H9 (cell line): ENCODE measurements around the gene ATG7. TPM values are rescaled to one million over a fixed set of nuclear protein-coding genes. Genes with fewer than 3 reads are reported as not detected.

Source experiments
- DNase-seq: peaks from one replicate; pipeline ENCODE4 v3.0.0-alpha.2; 2017
- H2AFZ ChIP-seq: one replicate; pipeline ENCODE4 v1.6.1; 2013; ENCODE audit warnings: mild to moderate bottlenecking, low read length, control low read depth, moderate library complexity
- H2AK5ac ChIP-seq: 2 replicates; pipeline ENCODE4 v1.6.1; 2013; ENCODE audit warnings: low read length, control low read depth, mixed read lengths; ENCODE audit not compliant: insufficient read length
- H2BK120ac ChIP-seq: one replicate; pipeline ENCODE4 v1.6.1; 2013; ENCODE audit warnings: low read depth, mild to moderate bottlenecking, low read length, control low read depth, inconsistent platforms; ENCODE audit not compliant: poor library complexity, severe bottlenecking
- H2BK12ac ChIP-seq: 2 replicates; pipeline ENCODE4 v1.6.1; 2013; ENCODE audit warnings: low read length, control low read depth, mixed read lengths, low read depth; ENCODE audit not compliant: insufficient read length
- H2BK15ac ChIP-seq: 2 replicates; pipeline ENCODE4 v1.6.1; 2013; ENCODE audit warnings: low read depth, low read length, control low read depth
- H2BK20ac ChIP-seq: one replicate; pipeline ENCODE4 v1.6.1; 2013; ENCODE audit warnings: low read depth, mild to moderate bottlenecking, low read length, control low read depth, inconsistent platforms; ENCODE audit not compliant: poor library complexity, severe bottlenecking
- H2BK5ac ChIP-seq: 2 replicates; pipeline ENCODE4 v1.6.1; 2013; ENCODE audit warnings: low read length, control low read depth, mixed read lengths; ENCODE audit not compliant: insufficient read length
- H3K14ac ChIP-seq: 2 replicates; pipeline ENCODE4 v1.6.1; 2013; ENCODE audit warnings: low read length, control low read depth; ENCODE audit not compliant: insufficient read depth
- H3K18ac ChIP-seq: 2 replicates; pipeline ENCODE4 v1.6.1; 2013; ENCODE audit warnings: low read depth, mild to moderate bottlenecking, mixed read lengths, low read length, control low read depth; ENCODE audit not compliant: insufficient read length
- H3K23ac ChIP-seq: 2 replicates; pipeline ENCODE4 v1.6.1; 2013; ENCODE audit warnings: low read length, control low read depth, mixed read lengths, low read depth; ENCODE audit not compliant: insufficient read length
- H3K23me2 ChIP-seq: 2 replicates; pipeline ENCODE4 v1.6.1; 2013; ENCODE audit warnings: low read depth, mild to moderate bottlenecking, mixed read lengths, low read length, control low read depth; ENCODE audit not compliant: insufficient read length, poor library complexity, severe bottlenecking
- H3K27ac ChIP-seq: 2 replicates; pipeline ENCODE4 v1.5.1; 2013; ENCODE audit warnings: low read length, control low read depth, mixed read lengths, low read depth; ENCODE audit not compliant: insufficient read length
- H3K27me3 ChIP-seq: 2 replicates; pipeline ENCODE4 v1.6.1; 2013; ENCODE audit warnings: low read length, control low read depth, inconsistent platforms; ENCODE audit not compliant: insufficient read depth
- H3K4ac ChIP-seq: 2 replicates; pipeline ENCODE4 v1.6.1; 2013; ENCODE audit warnings: low read depth, mild to moderate bottlenecking, control low read depth, inconsistent platforms, low read length, moderate library complexity
- H3K4me1 ChIP-seq: 2 replicates; pipeline ENCODE4 v1.6.1; 2013; ENCODE audit warnings: low read length, control low read depth, inconsistent platforms; ENCODE audit not compliant: insufficient read depth
- H3K4me2 ChIP-seq: 2 replicates; pipeline ENCODE4 v1.6.1; 2013; ENCODE audit warnings: low read length, control low read depth, mixed read lengths; ENCODE audit not compliant: insufficient read length, insufficient read depth
- H3K56ac ChIP-seq: 2 replicates; pipeline ENCODE4 v1.6.1; 2013; ENCODE audit warnings: low read depth, mild to moderate bottlenecking, mixed read lengths, low read length, control low read depth; ENCODE audit not compliant: insufficient read length
- H3K79me1 ChIP-seq: 2 replicates; pipeline ENCODE4 v1.6.1; 2013; ENCODE audit warnings: low read depth, mild to moderate bottlenecking, moderate library complexity, low read length, control low read depth, inconsistent platforms; ENCODE audit not compliant: insufficient read depth, poor library complexity, severe bottlenecking
- H3K79me2 ChIP-seq: 2 replicates; pipeline ENCODE4 v1.6.1; 2013; ENCODE audit warnings: low read length, control low read depth, inconsistent platforms; ENCODE audit not compliant: insufficient read depth
- H3K9ac ChIP-seq: 2 replicates; pipeline ENCODE4 v1.6.1; 2013; ENCODE audit warnings: low read length, control low read depth, mixed read lengths; ENCODE audit not compliant: insufficient read length; ENCODE audit errors: extremely low read depth
- H3K9me3 ChIP-seq: one replicate; pipeline ENCODE4 v1.6.1; 2013; ENCODE audit warnings: low read depth, low read length, inconsistent platforms; ENCODE audit not compliant: control insufficient read depth
- H3T11ph ChIP-seq: one replicate; pipeline ENCODE4 v1.6.1; 2013; ENCODE audit warnings: mild to moderate bottlenecking, low read length, control low read depth, inconsistent platforms
- H4K20me1 ChIP-seq: one replicate; pipeline ENCODE4 v1.6.1; 2013; ENCODE audit not compliant: control insufficient read depth, insufficient read length, insufficient read depth
- H4K5ac ChIP-seq: 2 replicates; pipeline ENCODE4 v1.6.1; 2013; ENCODE audit warnings: low read depth, mild to moderate bottlenecking, mixed read lengths, low read length, control low read depth; ENCODE audit not compliant: insufficient read length
- H4K8ac ChIP-seq: replicated peaks from 2 replicates; pipeline ENCODE4 v1.6.1; 2013; ENCODE audit warnings: low read length, control low read depth, mixed read lengths, low read depth; ENCODE audit not compliant: insufficient read length
- H4K91ac ChIP-seq: 2 replicates; pipeline ENCODE4 v1.6.1; 2013; ENCODE audit warnings: low read depth, mild to moderate bottlenecking, moderate library complexity, mixed read lengths, low read length, control low read depth; ENCODE audit not compliant: insufficient read length
- H3K27ac Mint-ChIP-seq, 3 experiments: 2 replicates in 2 of 3; 3 replicates in 1 of 3; pipeline ENCODE4 v1.8.0; 2020 to 2021; ENCODE audit warnings: mixed read lengths in 3 of 3, mild to moderate bottlenecking in 1 of 3, moderate library complexity in 1 of 3
- H3K27me3 Mint-ChIP-seq: 2 replicates; pipeline ENCODE4 v1.8.0; 2021; ENCODE audit warnings: low read depth, mild to moderate bottlenecking, moderate library complexity, mixed read lengths
- H3K36me3 Mint-ChIP-seq, 3 experiments: 2 replicates in 2 of 3; 3 replicates in 1 of 3; pipeline ENCODE4 v1.8.0; 2020 to 2021; ENCODE audit warnings: low read depth in 3 of 3, mixed read lengths in 3 of 3; ENCODE audit not compliant: insufficient read depth in 1 of 3
- H3K4me1 Mint-ChIP-seq, 2 experiments: 2 replicates each; pipeline ENCODE4 v1.8.0; 2020; ENCODE audit warnings: mixed read lengths in 2 of 2
- H3K4me3 Mint-ChIP-seq, 2 experiments: 2 replicates in 1 of 2; 3 replicates in 1 of 2; pipeline ENCODE4 v1.8.0; 2020 to 2021; ENCODE audit warnings: mild to moderate bottlenecking in 2 of 2, mixed read lengths in 2 of 2, moderate library complexity in 1 of 2
- H3K9me3 Mint-ChIP-seq, 2 experiments: 2 replicates in 1 of 2; 3 replicates in 1 of 2; pipeline ENCODE4 v1.8.0; 2020; ENCODE audit warnings: mild to moderate bottlenecking in 2 of 2, mixed read lengths in 2 of 2, moderate library complexity in 1 of 2
- CTCF ChIP-seq: fragments of 200-600 bp; sonication (generic); conservative IDR thresholded peaks from 3 replicates; pipeline ENCODE4 v1.8.0; 2021; ENCODE audit warnings: antibody characterized with exemption, mild to moderate bottlenecking
- WGBS: extraction: QIAGEN DNeasy Blood & Tissue Kit; methylation state at CpG from one replicate; pipeline ENCODE4 v1.1.7; 2013; ENCODE audit warnings: missing lambda C conversion rate, low lambda C conversion rate, mixed read lengths; ENCODE audit not compliant: insufficient read length; ENCODE audit errors: extremely low coverage; 5-methylcytosine and 5-hydroxymethylcytosine counted together
- total RNA-seq: library from RNA; stranded (reverse); gene quantifications from 2 replicates; pipeline ENCODE4 v1.2.1, GENCODE V29; 2021

Gene ATG7
- total RNA-seq, 1 experiment from 2014 or later, result 17.9 TPM

- Histone ChIP-seq H3K14ac (no peak overlapping the region), H2AK5ac (no peak overlapping the region), H3K79me2 (no peaks in the 10 kb centered on the region), H3K56ac (no peak overlapping the region), H3K4me2 (no peak overlapping the region), H3K23ac (no peak overlapping the region), H2BK12ac (no peak overlapping the region), H3T11ph (no peak overlapping the region), H3K4me1 (no peaks in the 10 kb centered on the region), H2BK20ac (no peak overlapping the region), H2BK15ac (no peak overlapping the region), H3K9ac (no peak overlapping the region), H4K5ac (no peak overlapping the region), H3K4ac (no peak overlapping the region), H2BK120ac (no peak overlapping the region), H3K23me2 (no peaks in the 10 kb centered on the region), H3K27me3 (no peaks in the 10 kb centered on the region), H3K27ac (no peak overlapping the region), H2AFZ (no peak overlapping the region), H4K91ac (no peak overlapping the region), H3K9me3 (no peaks in the 10 kb centered on the region), H3K79me1 (no peaks in the 10 kb centered on the region), H4K20me1 (no peaks in the 10 kb centered on the region), H4K8ac (no peak overlapping the region), H2BK5ac (no peak overlapping the region), H3K18ac (no peak overlapping the region)
- Mint-ChIP-seq H3K27me3 (no peaks in the 10 kb centered on the region), H3K4me3 (no peak overlapping the region), H3K4me1 (peaks cover 5 to 10% of the 10 kb centered on the region in 2 experiments), H3K27ac (peak overlapping the region in 1 of 3 experiments; percentile 28; a peak in 2 of 7 replicates), H3K9me3 (no peaks in the 10 kb centered on the region), H3K36me3 (no peaks in the 10 kb centered on the region)
- no CpG with 5 or more reads among the region's 11 CpGs for WGBS
- no peak for DNase-seq
- no peak for TF ChIP-seq CTCF
Measured at GRCh38 chr3:11530153-11530721, 258.0 kb downstream of the ATG7 start.
